GM12801 (cell line): ENCODE data around the gene SPRN.

Source experiments
- CTCF ChIP-seq: IDR thresholded peaks from one replicate; pipeline ENCODE4 v1.5.1; 2011; ENCODE audit warnings: control low read depth; ENCODE audit not compliant: insufficient read length; ENCODE audit errors: extremely low read depth

Gene SPRN

GRCh38 chr10:133390597-133391248 is 33.7 kb downstream of the SPRN start:
- no peak for TF ChIP-seq CTCF

- TF ChIP-seq CTCF: no peak
Observed at GRCh38 chr10:133388973-133389818, 35.2 kb downstream of the SPRN start.

- TF ChIP-seq CTCF: no peak
Observed at GRCh38 chr10:133388236-133388972, 36.0 kb downstream of the SPRN start.

- no peak for TF ChIP-seq CTCF
Observed at GRCh38 chr10:133385214-133385613, 39.2 kb downstream of the SPRN start.

GRCh38 chr10:133384071-133384470 is 40.4 kb downstream of the SPRN start:
- TF ChIP-seq CTCF: no peak

- no peak for TF ChIP-seq CTCF
Observed at GRCh38 chr10:133383551-133383950, 40.9 kb downstream of the SPRN start.

- no peak for TF ChIP-seq CTCF
Observed at GRCh38 chr10:133381036-133381435, 43.4 kb downstream of the SPRN start.
